Activated CD4-positive, alpha-beta T cell treated with anti-CD3 and anti-CD28 coated beads, Interleukin-2, Interleukin-6, amounts not matched to agents 100 ng/mL and 50 ng/mL, durations not matched to agents 16 hours and 8 hours (primary cell): ENCODE results near the gene PSMD2.
A peak's percentile ranks its signal among the peaks of the same experiment; 100 is the strongest.

ENCODE experiments used
- DNase-seq: peaks from one replicate; pipeline ENCODE4 v3.0.0-alpha.2; 2020

The PSMD2 gene

GRCh38 chr3:184343200-184343876, 44.3 kb downstream of the PSMD2 start:
- DNase-seq: no peak

DNA sequence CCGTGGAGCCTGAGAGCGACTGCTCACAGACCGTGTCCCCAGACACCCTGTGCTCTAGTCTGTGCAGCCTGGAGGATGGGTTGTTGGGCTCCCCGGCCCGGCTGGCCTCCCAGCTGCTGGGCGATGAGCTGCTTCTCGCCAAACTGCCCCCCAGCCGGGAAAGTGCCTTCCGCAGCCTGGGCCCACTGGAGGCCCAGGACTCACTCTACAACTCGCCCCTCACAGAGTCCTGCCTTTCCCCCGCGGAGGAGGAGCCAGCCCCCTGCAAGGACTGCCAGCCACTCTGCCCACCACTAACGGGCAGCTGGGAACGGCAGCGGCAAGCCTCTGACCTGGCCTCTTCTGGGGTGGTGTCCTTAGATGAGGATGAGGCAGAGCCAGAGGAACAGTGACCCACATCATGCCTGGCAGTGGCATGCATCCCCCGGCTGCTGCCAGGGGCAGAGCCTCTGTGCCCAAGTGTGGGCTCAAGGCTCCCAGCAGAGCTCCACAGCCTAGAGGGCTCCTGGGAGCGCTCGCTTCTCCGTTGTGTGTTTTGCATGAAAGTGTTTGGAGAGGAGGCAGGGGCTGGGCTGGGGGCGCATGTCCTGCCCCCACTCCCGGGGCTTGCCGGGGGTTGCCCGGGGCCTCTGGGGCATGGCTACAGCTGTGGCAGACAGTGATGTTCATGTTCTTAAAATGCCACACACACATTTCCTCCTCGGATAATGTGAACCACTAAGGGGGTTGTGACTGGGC, 45.7 kb downstream of the PSMD2 start:
- DNase-seq: no peak

- DNase-seq: peak; percentile 23
Observed at GRCh38 chr3:184345317-184346144, 46.5 kb downstream of the PSMD2 start.

- no peak for DNase-seq
Observed at GRCh38 chr3:184346480-184347190, 47.6 kb downstream of the PSMD2 start.

DNA sequence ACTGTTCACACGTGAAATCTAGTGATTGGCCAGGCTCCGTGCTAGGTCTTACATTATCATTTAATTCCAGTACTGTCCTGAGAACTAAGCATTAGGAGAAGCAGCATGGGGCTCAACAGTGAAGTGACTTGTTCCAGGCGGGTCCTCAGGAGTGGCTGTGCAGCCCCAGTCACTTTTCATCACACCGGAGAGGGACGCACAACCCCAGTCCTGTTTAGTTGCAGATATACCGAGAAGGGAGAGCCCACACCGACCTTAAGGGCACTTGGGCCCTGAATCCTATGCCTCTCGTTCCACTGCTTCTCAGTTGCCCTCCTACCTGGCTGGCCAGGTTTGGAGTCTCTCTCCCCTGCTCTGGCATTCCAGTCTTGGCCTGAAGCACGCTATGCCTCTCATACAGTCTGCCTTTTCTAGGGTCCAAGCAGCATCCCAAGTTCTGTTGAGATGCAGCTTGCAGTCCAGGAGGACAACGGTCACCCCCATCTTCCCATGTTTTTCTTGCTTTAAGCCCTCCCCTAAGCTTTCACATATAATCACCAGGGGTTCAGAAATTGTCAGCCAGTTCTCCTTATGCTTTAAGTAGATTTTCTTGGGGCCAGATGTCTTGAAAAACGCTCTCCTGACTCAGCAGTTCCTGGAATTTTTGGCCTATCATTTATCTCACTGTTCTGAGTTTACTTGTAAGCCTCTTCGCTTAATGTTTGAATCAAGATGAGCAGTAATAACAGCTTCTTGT, 48.4 kb downstream of the PSMD2 start:
- DNase-seq: no peak

GRCh38 chr3:184348057-184348382, 49.0 kb downstream of the PSMD2 start:
- DNase-seq: no peak

DNA sequence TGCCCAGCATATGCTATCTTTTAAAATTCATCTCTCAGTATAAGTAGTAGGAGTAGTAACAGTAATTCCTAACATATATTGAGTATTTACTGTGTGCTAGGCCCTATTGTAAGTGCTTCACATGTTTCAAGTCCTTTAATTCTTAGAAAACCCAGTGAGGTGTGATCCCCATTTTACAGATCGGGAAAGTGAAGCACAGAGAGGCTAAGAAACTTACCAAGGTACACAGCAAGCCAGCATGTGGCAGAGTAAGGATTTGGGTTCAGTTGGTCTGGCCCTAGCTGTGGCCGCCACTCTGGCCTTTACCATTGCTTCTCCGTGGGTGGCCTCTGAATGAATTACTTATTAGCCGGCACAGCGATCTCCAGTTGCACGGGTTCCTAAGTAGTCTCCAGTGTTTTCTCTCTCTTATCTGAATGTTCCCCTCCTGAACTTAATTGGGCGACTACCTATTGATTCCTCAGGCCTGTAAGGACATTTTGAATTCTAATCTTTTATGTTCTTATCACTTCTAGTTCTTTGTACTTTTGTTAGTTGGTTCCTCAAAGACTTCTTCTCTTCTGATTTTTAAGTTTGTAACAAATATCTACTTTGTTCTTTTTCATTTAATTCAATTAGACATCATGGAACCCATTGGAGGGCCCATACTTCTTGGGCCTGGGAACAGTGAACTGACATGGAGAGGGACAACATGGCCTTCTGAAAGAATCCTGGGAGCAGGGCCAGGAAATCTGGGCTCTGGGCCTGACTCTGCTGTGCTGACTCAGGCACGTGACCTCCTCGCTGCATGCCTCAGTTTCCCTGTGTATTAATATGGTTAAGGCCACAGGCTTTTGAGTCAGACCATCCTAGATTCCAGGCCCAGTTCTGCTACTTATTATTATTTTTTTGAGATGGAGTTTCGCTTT, 50.8 kb downstream of the PSMD2 start:
- DNase-seq: no peak

DNA sequence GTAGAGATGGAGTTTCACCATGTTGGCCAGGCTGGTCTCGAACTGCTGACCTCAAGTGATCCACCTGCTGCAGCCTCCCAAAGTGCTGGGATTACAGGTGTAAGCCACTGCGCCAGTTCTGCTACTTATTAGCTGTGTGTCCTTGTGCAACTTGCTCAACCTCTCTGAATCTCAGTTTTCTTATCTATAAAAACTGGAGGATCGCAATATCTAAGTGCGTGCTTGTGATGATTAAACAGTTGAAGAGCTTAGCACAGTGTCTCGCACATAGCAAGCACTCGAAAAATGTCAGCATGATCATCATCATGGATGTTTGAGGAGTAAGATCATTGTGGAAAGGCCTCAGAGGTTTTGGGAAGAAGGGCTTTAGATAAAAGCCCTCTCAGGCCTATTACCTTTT, 51.6 kb downstream of the PSMD2 start:
- no peak for DNase-seq

GRCh38 chr3:184351511-184352148, 52.6 kb downstream of the PSMD2 start:
- DNase-seq: no peak

DNA sequence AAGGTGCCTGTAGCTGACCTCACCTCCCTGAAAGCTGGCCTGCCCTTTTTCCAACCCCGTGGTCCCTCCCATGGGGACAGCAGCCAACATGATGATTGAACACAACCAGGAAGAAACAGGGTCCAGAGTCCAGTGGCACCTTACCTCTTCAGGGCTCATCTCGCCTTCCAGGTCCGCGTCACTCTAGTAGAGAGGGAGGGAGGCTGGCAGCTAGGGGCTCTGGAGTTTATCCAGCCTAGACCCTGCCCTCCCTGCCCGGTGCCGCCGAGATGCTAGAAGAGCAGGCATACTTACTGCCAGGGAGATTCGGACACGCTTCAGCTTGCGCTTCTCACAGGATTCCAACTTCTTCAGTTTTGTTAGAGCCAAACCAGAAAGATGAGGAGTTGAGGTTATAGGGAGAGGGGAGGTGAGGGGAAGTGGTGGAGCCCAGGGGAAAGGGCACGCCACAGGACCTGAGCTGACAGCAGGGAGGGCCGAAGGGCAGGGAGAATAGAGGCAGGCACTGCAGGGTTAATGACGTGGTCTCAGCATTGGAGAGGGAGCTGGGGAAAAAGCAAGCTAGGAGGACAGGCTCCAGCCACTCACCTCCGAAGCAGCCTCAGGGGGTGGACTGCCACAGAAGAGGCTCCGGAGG, 53.2 kb downstream of the PSMD2 start:
- no peak for DNase-seq

GRCh38 chr3:184352897-184353545, 54.0 kb downstream of the PSMD2 start:
- DNase-seq: no peak

- no peak for DNase-seq
Observed at GRCh38 chr3:184353546-184353941, 54.5 kb downstream of the PSMD2 start.

DNA sequence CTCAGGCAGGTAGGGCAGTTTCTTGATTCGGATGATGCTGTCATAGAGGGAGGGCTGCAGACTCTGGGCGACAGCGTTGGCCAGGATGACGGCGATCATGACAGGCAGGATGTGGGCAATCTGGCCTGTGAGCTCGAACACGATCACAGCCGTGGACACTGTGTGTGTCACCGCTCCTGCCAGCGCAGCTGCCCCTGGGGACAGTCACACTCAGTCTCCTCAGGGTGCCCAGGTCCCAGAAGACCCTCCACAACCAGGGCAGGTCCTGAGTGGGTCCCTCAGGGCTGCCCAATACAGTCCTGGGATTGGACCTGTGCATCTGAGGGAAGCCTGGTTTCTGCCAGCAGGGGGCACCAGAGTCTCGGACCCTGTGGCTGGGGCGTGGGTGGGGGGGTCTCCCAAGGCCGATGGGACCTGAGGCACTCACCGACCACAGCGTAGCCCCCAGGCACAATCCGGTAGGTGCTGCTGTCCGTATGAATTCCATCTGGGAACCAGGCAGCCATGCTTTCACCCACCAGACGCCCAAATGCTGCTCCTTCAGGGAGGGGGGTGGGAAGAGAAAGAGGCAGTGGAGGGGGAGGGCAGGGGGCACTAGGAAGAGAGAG, 55.2 kb downstream of the PSMD2 start:
- peak; percentile 71 for DNase-seq

GRCh38 chr3:184354754-184355153, 55.7 kb downstream of the PSMD2 start:
- DNase-seq: no peak

- no peak for DNase-seq
Observed at GRCh38 chr3:184355261-184356040, 56.4 kb downstream of the PSMD2 start.

DNA sequence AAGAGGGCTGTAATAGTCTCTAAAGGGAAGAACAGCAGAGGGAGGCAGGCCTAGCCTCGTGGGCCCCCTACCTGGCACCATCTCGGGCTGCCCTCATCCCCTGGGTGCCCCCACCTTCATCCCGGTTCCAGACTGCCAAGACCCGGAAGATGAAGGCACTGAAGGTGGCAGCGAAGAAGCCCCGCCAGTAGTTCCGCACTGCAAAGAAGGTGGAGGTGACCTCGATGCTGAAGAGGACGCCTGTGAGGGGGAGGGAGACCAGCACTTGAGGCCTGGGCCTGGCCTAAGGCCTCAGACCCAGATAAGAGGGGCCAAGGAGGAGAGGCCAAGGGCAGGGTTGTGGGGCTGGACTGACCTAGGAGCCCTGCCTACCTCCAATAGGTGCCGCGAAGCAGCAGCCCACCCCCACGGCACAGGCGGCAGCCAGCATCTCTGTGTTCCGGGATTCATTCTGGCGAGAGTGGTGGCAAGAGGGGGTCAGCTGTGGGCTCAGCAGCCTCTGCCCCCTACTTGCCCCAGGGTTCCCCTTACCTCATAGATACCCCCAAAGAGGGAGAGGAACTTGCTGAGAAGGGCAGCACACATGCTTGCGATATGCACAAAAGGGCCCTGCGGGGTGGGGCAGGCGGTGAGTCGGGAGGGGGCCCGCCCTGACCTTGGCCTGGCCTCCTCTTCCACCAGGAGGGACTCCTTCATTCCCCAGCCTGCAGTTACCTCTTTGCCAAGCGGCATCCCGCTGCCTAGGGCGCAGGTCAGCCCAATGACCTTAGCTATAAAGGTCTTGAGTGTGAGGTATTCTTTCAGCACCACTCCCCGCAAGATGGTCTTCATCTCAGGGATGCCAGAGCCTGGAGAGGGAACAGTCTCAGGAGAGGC, 58.4 kb downstream of the PSMD2 start:
- DNase-seq: no peak

DNA sequence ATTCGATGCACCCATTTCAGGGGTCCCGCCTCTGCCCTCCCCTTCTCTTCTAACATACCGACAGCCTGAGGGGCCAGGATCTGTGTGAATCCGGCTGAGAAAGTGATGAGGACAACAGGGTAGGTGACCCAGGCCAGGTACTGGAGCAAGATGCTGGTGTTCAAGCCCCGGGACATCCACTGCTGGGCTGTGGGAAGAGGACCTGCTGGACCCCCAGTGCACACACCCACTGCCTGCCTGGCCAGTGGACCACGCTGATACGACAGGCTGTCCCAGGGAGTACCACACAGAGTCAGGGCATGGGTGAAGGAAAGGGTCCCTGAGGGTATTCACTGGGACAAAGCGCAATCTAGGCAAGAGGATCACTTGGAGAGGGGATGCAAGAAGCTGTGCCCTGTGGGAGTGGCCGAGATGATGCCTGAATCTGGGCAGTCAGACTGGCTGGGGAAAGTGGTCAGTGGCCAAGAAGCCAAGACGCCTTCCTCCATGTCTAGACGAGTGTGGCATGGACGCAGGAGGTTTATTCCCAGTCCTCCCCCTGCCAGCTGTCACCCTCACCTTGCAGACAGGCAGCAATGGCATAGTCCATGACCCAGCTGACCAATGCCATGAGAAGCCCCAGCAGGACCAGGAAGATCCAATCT, 59.2 kb downstream of the PSMD2 start:
- DNase-seq: no peak
